CD4-positive, alpha-beta T cell treated with Interferon alpha-2 for 1 hour (primary cell): ENCODE data around the gene OPRL1.

Experiments used
- DNase-seq, 2 donors: peaks; one replicate each; pipeline ENCODE4 v3.0.0-alpha.2; 2020 to 2022

Gene OPRL1

DNA sequence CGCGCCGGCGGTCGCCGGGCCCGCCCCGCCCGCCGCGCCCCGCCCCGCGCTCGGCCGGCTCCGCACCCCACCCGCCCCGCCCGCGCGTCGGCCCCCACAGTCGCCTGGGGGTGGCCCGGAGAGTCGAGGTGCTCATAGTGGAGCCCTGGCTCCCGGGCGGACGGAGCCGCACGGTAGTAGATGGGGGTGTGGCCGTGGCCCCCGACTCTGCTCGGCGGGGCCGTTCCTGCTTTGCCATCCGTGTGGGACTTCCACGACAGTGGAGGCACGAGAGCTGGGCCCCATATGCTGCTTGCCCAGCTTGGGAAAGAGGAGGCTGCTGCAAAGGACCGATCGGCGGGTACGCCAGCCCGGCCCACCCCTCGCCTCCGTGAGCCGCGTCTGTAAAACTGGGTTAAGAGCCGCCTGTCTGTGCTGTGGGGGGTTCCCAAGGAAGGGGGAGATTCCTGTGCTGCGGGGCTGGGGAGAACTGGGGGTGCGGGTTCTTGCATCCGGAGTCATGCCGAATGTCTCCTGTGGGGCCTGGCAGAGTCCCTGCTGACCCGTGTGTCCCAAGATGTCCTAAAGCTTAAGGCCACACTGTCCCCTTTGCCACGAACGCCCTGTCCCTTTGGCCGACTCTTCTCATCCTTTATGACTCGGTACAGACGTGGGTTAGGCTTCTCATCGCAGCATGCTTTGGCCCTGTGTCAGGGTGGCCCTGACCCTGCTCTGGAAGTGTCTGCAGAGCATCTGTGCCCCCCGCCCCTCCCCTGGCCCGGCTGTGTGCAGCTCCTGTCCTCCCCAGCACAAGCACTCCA, at the start of gene OPRL1:
Gene OPRL1 (plus strand): TSS at position 70 of the 800 bp plus-strand sequence. CDS start 12,639 bp downstream, outside the sequence.
- peak; percentile 31 to 52 for DNase-seq

DNA sequence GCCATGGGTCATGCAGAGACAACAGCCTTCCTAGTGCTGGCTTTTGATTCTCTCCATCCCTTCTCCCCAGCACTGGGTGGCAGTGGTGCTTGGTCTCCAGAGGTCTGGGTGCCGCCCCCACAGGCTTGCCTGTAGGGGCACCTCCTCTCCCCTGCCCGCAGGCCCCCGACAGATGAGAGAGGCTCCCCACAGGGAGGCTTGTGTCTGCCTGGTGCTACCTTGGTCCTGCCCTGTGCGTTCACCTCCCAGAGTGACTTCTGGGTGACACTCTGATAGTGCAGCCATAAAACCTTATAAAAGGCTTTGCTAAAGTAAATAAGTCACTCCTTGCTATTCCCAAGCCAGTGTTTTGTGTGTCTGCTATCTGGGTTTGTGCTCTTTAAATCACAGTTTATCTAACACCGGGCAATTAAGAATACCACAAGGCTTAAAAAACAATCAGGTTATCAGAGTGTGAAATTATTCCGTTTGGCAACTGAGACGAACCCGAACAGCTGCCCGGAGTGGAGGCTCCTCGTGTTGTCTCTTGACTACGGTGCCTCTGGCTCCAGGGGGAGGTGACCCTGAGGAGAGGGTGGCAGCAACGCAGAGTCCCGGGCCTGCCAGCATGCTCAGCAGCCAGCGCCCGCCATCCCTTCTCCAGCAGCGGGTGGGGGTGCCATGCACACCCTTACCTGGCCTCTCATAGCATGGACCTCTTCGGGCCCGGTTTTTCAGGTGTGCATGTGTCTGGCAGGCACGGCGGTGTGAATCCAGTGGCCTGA, 49.3 kb upstream of the OPRL1 start:
- DNase-seq: no peak

DNA sequence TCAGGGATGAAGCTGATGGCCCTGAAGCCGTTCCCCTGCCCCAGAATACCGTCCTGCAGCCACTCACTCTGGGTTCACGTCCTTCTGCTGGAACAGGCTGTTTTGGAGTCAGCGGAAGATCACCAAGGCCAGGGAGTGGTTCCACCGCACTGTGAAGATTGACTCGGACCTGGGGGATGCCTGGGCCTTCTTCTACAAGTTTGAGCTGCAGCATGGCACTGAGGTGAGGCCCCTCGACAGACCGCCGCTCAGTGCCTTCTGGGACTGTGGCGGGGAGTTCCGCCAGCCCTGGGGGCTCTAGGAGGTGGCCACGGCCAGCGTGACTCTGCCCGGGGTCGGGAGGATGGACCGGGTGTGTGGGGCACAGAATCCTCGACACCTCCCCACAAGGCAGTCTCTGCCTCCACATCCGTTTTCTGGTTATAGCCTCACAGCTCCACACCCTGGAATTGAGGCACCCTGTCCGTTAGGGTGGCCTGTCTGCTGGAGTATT, 48.0 kb upstream of the OPRL1 start:
- DNase-seq: no peak

DNA sequence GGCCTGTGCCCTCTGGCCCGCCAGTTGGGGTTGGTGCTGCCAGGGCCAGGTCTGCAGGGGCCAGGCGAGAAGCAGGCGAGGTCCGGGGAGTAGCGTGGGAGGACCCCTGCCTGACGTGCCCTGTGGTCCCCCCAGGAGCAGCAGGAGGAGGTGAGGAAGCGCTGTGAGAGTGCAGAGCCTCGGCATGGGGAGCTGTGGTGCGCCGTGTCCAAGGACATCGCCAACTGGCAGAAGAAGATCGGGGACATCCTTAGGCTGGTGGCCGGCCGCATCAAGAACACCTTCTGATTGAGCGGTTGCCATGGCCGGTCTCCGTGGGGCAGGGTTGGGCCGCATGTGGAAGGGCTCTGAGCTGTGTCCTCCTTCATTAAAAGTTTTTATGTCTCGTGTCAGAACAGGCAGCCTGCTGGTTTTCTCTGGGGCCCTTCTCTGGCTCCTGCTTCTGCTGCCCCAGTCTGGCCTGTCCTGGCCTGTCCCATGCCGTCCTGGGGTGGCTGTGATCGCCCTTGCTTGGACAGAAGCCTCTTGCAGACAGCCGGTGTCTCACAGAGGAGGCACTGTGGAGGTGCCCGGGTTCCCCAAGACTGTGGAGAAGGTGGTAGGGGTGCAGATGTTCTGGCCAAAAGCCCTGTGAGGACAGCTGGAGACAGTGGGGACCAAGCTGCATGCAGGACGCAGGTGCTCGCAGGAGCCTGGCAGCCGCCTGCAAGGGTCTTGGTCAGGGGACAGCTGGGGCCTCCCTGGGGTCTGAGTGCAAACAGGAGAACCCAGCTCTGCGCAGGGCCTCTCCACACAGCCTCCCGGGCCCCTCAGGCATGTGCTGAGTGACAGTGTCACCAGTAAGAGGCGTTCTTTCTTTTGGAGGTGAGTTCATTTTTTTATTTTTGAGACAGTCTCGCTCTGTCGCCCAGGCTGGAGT, 46.9 kb upstream of the OPRL1 start:
- DNase-seq: no peak

DNA sequence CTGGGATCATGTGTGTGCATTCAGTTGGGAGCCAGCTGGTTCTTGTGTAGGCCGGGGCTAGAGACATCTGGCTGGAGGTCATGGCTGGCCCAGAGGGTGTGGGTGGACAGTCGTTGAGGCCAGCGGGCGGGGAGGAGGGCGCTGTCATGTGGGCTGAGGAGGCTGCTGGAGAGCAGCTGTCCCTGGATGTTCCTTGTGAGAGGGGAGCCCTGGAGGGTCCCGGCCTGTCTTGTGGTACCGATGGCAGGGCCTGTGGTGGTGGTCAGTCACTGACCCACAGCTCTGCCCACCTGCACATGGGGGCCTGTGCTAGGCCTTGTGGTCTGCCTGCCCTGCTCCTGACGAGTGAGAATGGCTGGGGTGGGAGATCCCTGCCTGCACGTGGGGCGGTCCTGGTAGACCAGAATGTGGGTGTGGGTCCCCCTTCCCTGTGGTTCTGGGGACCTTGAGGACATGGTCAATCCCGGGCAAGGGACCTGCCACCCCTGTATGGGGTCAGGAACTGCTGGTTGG, 45.8 kb upstream of the OPRL1 start:
- DNase-seq: no peak

DNA sequence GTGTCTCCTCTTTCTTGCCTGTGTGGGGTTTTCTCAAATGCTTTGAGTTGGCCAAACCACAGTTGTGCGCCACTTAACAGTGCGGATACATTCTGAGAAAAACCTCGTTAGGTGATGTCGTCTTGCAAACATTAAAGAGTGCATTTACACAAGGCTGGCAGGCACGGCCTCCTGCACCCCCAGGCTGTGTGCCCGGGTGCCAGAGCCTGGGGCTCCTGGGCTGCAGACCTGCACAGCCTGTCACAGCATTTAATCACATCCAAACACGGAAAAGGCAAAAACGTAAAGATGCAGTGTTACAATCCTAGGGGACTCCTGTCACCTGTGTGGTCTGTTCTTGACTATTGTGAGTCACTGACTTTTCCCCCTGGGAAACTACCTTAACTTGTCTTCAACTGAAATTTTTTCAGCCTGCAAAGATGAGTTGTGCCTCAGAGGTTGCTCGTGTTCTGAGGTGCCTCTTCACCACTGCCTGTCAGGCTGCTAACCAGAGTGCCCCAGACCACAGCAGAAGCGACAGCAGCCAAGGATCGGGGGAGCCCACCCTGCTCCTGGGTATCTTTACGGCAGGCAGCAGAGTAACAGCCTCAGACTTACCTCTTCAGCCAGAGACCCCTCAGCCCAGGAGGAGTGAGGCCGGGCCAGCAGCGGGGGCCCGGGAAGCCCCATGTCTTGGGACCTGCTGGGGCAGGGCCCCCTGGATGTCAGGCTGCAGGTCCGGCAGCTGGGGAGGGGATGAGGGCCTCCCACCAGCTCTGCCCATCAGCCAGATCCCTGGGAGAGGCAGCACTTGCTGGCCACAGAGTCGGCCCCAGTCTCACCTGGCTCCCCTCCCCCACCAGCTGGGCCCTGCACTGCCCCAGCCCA, 44.6 kb upstream of the OPRL1 start:
- peak in 1 of 2 donors; percentile 47 for DNase-seq

DNA sequence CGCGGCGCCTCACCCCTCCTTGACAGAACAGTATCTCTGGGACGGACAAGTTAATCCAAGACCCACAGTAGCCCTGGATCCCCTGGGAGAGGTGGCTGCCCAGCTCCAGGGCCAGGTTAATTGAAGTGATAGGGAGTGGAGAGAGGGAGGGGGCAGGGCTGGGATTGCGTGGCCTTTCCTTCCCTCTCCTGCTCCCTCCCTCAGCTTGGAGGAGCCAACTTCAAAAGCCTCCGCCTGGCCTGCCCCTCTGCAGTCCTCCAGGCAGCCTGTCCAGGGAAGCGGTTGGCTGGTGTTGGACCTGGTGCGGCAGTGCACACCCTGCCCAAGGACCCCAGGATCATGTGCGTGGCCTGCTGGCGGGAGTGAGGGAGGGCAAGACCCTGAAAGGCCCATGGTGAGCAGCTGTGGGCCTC, 43.9 kb upstream of the OPRL1 start, which contains the start of gene C20orf204:
Gene C20orf204 (plus strand): TSS at position 250 of the 413 bp plus-strand sequence. CDS start 142 bp downstream, at position 392.
- no peak for DNase-seq

DNA sequence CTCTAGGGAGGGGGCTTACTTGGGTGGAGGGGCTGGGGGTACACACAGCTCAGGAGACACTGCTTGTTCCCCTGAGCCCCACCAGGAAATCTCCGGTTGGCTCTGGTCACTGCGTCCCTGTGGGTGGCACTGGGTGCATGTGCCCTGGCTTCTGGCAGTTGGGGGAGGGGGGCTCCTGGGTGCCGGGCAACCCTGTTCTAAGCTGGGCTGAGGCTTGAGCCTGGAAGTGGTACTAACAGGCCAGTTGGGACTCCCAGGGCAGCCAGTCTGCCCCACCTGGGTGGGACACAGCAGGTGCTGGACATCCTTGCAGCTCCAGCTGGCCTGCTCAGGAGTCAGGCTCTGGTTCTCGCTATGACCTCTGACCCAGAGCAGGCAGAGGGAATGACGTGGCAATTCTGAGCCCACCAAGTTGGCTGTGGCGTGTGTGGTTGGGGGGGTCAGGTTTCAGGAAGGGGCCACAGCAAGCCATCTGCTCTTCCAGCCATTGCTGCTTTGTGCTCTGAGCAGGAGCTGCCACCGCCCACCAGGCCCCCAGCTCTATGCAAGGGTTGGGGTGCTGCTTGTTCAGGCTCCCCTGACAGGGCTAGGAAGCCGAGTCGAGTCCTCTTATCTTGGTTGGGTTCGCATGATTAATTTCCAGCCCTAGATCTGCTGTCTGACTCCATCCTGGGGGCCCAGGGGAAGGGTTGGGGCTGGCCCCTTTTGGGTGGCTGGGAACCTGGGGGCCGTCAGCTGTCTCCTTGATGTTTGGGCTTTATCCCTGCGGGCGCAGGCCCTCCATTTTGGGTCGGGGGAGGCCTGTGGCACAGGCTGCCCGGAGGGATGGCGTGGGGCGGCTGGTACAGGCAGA, 43.3 kb upstream of the OPRL1 start:
- DNase-seq: no peak

DNA sequence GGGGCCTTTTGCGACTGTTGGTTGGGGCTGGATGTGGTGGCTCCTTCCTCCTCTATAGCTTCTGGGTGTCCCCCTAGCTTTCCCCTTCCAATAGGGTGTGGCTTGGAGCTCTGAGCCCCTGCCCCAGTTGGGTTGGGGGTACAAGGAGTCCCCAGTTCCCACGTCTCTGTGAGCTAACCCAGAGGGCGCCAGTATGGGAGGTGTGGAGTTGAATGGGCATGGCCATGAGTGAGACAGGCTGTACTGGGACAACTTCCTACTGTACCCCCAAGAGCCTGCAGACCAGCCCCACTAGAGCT, 42.7 kb upstream of the OPRL1 start:
- no peak for DNase-seq

DNA sequence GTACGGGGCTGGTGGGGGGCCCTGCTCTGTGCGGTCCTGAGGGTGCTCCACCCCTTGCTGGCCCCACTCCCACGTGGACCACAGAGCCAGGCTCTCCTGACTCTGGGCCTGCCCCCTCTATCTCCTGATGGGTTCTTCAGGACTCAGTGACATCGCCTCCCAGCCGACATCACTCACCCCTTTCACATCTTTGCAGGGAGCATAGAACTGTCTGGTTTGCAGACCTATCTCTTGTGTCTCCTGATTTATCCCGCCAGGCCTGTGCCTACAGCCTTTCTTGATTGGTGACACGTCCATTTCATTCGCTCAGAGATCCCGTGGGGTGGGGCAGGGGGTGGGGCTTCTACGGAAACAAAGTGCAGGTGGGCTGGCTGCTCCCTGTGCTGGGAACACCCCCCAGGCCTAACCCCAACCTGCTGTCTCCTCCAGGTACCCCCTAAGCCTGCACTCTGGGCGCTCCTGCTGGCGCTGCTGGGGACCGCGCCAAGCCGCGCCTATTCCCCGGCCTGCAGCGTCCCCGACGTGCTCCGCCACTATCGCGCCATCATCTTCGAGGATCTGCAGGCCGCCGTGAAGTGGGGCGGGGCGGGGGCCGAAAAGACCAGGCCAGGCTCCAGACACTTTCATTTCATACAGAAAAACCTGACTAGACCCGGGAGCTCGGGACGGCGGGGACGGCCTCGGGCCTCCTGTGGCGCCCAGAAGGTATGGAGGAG, 42.2 kb upstream of the OPRL1 start:
- DNase-seq: no peak

DNA sequence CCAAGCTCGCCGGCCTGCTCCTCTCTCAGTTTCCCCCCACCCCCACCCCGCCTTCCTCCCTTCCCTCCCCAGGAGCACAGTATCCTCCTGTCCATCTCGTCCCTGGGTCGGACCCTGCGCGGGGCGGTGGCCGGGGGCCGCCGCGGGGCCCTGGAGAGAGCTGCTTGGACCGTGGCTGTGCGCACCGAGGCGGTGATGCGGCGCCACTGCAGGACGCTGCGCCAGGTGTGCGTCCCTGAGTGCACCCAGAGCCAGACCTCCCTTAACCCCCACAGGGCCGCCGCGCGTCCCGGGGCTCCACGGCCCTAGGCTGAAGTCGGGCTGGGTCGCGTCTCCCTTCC, 41.7 kb upstream of the OPRL1 start:
- DNase-seq: no peak

DNA sequence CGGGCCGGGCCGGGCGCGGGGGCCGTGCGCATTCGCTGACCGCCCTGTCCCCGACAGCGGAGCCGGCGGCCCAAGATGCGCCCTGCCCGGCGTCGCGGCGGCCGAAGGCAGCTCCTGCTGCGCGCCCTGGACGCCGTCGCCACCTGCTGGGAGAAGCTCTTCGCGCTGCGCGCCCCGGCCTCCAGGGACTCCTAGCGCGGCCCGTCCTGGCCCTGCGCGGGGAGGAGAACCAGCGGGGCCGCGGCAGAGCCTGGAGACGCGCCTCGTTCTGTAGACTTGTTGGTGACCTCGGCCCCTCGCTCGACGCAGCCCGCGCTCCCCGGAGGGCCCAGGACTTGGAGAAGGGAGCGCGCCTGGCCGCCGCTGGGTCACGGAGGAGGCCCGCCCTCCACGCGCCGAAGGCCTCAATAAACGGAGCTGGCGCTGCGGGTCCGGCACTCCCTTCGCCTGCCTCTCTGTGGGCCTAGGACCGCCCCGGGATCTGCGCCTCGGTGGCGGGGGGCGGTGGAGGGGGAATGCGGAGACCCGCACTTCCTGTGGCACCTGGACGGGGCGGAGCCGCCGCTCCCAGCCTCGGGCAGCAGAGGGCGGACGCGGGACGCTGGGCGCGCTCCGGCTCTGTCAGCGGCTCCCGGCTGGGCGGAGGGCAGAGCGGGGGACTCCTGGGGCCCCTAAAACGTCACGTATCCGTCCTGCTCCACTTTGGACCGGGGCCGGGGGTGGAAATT, 41.2 kb upstream of the OPRL1 start:
- peak; percentile 68 to 81 for DNase-seq

DNA sequence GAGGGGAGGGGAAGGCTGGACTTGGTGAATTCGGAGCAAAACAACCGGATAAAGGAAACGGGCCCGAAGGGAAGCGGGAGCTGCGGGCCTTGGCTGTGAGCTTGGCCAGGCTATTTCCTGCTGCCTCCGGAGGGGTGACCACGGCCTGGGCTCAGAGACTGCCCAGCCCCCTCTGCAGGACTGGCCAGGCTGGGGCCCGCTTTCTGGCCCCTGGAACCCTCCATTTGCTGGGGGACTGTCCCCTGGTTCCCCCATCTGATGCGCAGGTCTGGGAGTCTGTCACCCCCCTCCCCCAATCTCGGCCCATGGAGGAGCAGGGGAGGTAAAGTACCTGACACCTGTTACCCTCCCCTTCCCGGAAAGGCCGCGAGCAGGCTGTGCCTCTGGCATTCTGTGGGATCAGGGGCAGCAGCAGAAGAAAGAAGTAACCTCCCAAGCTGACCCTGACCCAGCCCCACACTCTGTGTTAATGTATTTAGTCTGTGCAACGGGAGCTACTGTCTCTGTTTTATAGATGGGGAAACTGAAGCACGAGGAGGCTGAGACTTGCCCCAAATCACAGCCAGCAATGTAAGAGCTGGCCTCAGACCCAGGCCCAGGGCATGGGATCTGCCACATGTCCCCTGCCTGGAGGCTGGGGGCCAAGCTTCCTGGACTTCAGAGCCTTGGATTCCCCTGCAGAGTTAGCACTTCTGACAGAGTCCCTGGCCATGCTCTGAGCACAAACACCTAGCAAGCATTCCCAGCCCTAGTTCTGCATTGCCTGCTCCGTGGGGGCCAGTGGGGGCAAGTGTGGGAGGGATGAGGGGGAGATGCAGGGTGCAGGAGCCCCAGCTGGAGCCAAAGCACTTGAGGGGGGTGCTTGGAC, 40.4 kb upstream of the OPRL1 start:
- no peak for DNase-seq

DNA sequence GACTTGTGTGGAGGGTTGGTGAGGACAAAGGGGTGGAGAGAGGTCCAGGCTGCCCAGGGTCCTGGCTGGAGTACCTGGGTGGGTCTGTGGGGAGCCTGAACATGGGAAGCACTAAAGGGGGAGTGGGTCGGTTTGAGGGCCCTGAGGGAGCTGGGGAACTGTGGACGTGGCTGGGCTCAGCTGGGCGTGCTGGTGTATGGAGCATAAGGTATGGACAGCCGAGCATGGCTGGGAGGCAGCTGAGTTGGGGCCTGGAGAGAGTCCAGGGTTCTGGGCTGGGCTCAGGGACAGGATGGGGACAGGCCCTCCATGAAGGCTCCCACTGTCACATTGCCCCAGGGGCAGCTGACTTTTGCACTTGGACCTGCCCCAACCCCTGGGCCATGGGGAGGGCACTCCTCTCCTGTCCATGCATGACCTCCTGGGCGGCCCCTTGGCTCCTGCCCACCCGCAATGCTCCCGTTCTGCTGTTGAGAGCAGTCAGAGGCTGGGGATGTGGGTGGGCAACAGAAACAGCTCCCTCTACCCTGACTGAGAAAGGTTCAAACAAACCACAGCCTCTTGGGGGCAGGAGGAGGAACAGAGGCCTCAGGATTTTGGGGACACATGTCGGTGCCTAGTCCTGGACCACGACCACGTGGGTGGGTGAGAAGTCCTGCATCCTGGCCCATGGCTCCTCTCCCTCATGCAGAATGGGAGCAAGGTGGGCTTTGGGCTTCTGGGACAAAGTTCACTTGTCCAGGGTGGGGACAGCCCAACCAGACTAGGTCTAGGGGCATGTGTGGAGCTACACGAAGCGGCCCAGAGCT, 39.4 kb upstream of the OPRL1 start:
- no peak for DNase-seq

DNA sequence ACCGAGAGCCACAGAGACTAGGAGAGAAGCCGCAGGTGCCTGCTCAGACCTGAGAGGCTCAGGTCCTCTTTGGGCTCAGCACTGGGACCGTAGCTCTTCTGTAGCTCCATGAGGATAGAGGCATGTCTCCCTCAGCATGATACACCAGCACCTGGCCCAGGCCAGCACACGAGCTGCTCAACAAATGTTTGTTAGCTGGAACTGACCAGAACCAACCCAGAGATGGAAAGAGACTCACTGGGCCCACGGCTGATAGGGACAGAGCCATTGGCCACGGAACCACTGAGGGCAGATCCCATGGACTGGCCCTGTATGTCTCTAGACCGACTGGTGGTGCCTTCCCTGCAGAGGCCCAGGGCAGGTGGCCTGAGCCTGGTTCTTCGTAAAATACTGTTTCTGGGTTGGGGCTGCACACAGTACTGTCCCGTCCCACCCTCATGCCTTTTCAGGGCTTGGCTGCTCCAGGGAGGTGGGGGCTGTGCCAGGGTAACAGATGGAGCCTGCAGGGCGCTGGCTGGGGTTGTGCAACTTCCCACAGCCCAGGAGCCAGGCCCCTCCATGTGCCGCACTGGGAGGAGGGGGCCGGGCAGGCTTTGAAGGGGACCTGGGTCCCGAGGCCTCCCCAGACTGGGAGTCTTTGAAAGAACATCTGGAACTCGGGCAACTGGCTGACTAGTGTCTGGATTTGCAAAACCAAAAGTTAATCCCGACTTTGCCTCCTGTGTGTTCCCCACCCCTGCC, 38.7 kb upstream of the OPRL1 start:
- DNase-seq: no peak

DNA sequence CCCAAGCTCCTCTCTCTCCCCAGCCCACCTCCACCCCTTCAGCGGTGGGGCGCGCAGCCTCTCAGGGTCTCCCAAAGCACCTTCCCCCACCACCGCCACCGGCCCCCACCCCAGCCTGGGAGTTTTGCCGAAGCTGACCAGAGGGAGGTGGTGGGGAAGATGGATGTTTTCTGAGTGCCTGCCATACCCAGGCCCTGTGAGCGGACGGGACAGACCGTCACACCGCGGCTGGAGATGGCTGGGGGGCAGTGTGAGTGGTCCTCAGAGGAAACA, 38.2 kb upstream of the OPRL1 start:
- DNase-seq: no peak
